Gastrocnemius medialis (tissue), 4 donors: ENCODE measurements around the gene ZNF423.

Source experiments
- POLR2A ChIP-seq, 2 donors: fragments of 450-650 bp; IDR thresholded peaks; one replicate each; pipeline ENCODE4 v1.6.1; 2017; ENCODE audit warnings: antibody characterized with exemption in 2 of 2, mild to moderate bottlenecking in 2 of 2, moderate library complexity in 2 of 2
- TF ChIP-seq, protein P1 (sequence below), 5 experiments: fragments of 450-650 bp in 3 of 5; fragments of 200-600 bp in 2 of 5; sonication (generic) in 2 of 5; IDR thresholded peaks in 4 of 5; conservative IDR thresholded peaks in 1 of 5; 1 replicate in 4 of 5; 2 replicates in 1 of 5; pipeline ENCODE4 v1.5.1; 2016 to 2019; ENCODE audit warnings: antibody characterized with exemption in 5 of 5, mild to moderate bottlenecking in 3 of 5, moderate library complexity in 3 of 5

- TF ChIP-seq, protein P1, sequence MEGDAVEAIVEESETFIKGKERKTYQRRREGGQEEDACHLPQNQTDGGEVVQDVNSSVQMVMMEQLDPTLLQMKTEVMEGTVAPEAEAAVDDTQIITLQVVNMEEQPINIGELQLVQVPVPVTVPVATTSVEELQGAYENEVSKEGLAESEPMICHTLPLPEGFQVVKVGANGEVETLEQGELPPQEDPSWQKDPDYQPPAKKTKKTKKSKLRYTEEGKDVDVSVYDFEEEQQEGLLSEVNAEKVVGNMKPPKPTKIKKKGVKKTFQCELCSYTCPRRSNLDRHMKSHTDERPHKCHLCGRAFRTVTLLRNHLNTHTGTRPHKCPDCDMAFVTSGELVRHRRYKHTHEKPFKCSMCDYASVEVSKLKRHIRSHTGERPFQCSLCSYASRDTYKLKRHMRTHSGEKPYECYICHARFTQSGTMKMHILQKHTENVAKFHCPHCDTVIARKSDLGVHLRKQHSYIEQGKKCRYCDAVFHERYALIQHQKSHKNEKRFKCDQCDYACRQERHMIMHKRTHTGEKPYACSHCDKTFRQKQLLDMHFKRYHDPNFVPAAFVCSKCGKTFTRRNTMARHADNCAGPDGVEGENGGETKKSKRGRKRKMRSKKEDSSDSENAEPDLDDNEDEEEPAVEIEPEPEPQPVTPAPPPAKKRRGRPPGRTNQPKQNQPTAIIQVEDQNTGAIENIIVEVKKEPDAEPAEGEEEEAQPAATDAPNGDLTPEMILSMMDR (IDR thresholded peaks at IDR 0.05 in 4 of 5, conservative IDR thresholded peaks at IDR 0.05 in 1 of 5), result no peak
- TF ChIP-seq POLR2A (IDR thresholded peaks at IDR 0.05), result no peak
These were observed 49.5 kb downstream of the ZNF423 start for GRCh38 chr16:49806446-49806845.
